Liver (tissue), 9 donors: Measurements from ENCODE around the gene SLC6A2. TPM values are rescaled to one million over a fixed set of nuclear protein-coding genes. Genes with fewer than 3 reads are reported as not detected.

ENCODE experiments used
- DNase-seq: peaks from one replicate; pipeline ENCODE4 v3.0.0-alpha.2; 2017; ENCODE audit warnings: low spot score
- H3K27ac ChIP-seq, 2 donors: one replicate each; pipeline ENCODE4 v1.7.0; 2013; ENCODE audit warnings: inconsistent platforms in 2 of 2, low read length in 2 of 2, control low read depth in 1 of 2, low read depth in 1 of 2, mild to moderate bottlenecking in 1 of 2
- H3K27me3 ChIP-seq, 4 donors: one replicate each; pipeline versions ENCODE4 v1.6.1 to v1.7.0; 2013; ENCODE audit warnings: low read length in 3 of 4, inconsistent platforms in 1 of 4, mild to moderate bottlenecking in 1 of 4, moderate library complexity in 1 of 4; ENCODE audit not compliant: control insufficient read depth in 4 of 4, insufficient read depth in 4 of 4
- H3K36me3 ChIP-seq, 4 donors: one replicate each; pipeline versions ENCODE4 v1.6.1 to v1.7.0; 2013; ENCODE audit warnings: low read length in 3 of 4, mild to moderate bottlenecking in 3 of 4, low read depth in 1 of 4, moderate library complexity in 1 of 4; ENCODE audit not compliant: control insufficient read depth in 4 of 4, insufficient read depth in 3 of 4
- H3K4me1 ChIP-seq, 4 donors: one replicate each; pipeline versions ENCODE4 v1.6.1 to v1.7.0; 2013; ENCODE audit warnings: low read length in 3 of 4, mild to moderate bottlenecking in 3 of 4, moderate library complexity in 1 of 4; ENCODE audit not compliant: control insufficient read depth in 4 of 4, insufficient read depth in 4 of 4
- H3K4me3 ChIP-seq, 3 donors: one replicate each; pipeline versions ENCODE4 v1.6.1 to v1.7.0; 2013; ENCODE audit warnings: low read length in 3 of 3, control low read depth in 1 of 3, low read depth in 1 of 3, mild to moderate bottlenecking in 1 of 3
- H3K9ac ChIP-seq, 2 donors: one replicate each; pipeline ENCODE4 v1.7.0; 2013; ENCODE audit warnings: low read length in 2 of 2, mild to moderate bottlenecking in 2 of 2, moderate library complexity in 2 of 2, control low read depth in 1 of 2, low read depth in 1 of 2
- H3K9me3 ChIP-seq, 4 donors: one replicate each; pipeline versions ENCODE4 v1.6.1 to v1.7.0; 2013; ENCODE audit warnings: low read length in 3 of 4; ENCODE audit not compliant: control insufficient read depth in 4 of 4
- EGR1 ChIP-seq, 2 donors: IDR thresholded peaks; 2 replicates each; pipeline ENCODE4 v1.6.1; 2016 to 2018; ENCODE audit warnings: antibody characterized with exemption in 2 of 2, low read depth in 2 of 2
- FOXA1 ChIP-seq: IDR thresholded peaks from 2 replicates; pipeline ENCODE4 v1.6.1; 2016; ENCODE audit warnings: antibody characterized with exemption
- FOXA2 ChIP-seq: IDR thresholded peaks from 2 replicates; pipeline ENCODE4 v1.6.1; 2016; ENCODE audit warnings: antibody characterized with exemption
- GABPA ChIP-seq, 2 donors: IDR thresholded peaks in 1 of 2; conservative IDR thresholded peaks in 1 of 2; 2 replicates each; pipeline ENCODE4 v1.6.1; 2016; ENCODE audit warnings: antibody characterized with exemption in 2 of 2, mild to moderate bottlenecking in 1 of 2, moderate library complexity in 1 of 2
- HNF4G ChIP-seq: IDR thresholded peaks from 2 replicates; pipeline ENCODE4 v1.6.1; 2016; ENCODE audit warnings: antibody characterized with exemption
- JUND ChIP-seq, 2 donors: IDR thresholded peaks; 2 replicates each; pipeline ENCODE4 v1.6.1; 2016; ENCODE audit warnings: antibody characterized with exemption in 2 of 2
- NR2F2 ChIP-seq: IDR thresholded peaks from 2 replicates; pipeline ENCODE4 v1.6.1; 2016; ENCODE audit warnings: antibody characterized with exemption
- REST ChIP-seq: IDR thresholded peaks from 2 replicates; pipeline ENCODE4 v1.6.1; 2016; ENCODE audit warnings: antibody characterized with exemption, mild to moderate bottlenecking
- RXRA ChIP-seq, 2 donors: IDR thresholded peaks; 2 replicates each; pipeline ENCODE4 v1.6.1; 2017 to 2018; ENCODE audit warnings: antibody characterized with exemption in 2 of 2, mild to moderate bottlenecking in 1 of 2
- SP1 ChIP-seq: IDR thresholded peaks from 2 replicates; pipeline ENCODE4 v1.6.1; 2018; ENCODE audit warnings: antibody characterized with exemption, mild to moderate bottlenecking
- TAF1 ChIP-seq: conservative IDR thresholded peaks from 2 replicates; pipeline ENCODE4 v1.6.1; 2016; ENCODE audit warnings: antibody characterized with exemption, mild to moderate bottlenecking
- YY1 ChIP-seq: IDR thresholded peaks from 2 replicates; pipeline ENCODE4 v1.6.1; 2016; ENCODE audit warnings: antibody characterized with exemption, mild to moderate bottlenecking
- ZBTB33 ChIP-seq: IDR thresholded peaks from 2 replicates; pipeline ENCODE4 v1.6.1; 2016; ENCODE audit warnings: antibody characterized with exemption
- WGBS: extraction: QIAGEN DNeasy Blood & Tissue Kit; methylation state at CpG from one replicate; pipeline ENCODE4 v1.1.7; 2013; 5-methylcytosine and 5-hydroxymethylcytosine counted together
- polyA plus RNA-seq, 2 donors: library from polyadenylated mRNA; stranded (reverse) in 1 of 2; unstranded in 1 of 2; fragments of 200-250 nt in 1 of 2; fragments of >200 nt in 1 of 2; fragmentation: Nextera tagmentation in 1 of 2; extraction: Ambion mirVana in 1 of 2; gene quantifications; one replicate each; pipeline versions ENCODE4 v1.2.1 to v1.2.3, GENCODE V29; 2013 to 2015
- total RNA-seq, 2 donors: library from RNA; depleted of rRNA; stranded (reverse); fragments of >200 nt; gene quantifications; one replicate each; pipeline ENCODE4 v1.2.3, GENCODE V29; 2014
- TF ChIP-seq, protein P1 (sequence below): fragments of 150-350 bp; IDR thresholded peaks from 2 replicates; pipeline ENCODE4 v1.5.1; 2017; ENCODE audit warnings: improper control_type of control experiment, low read depth, low read length; ENCODE audit not compliant: missing input control
- TF ChIP-seq, protein P2 (sequence below): IDR thresholded peaks from 2 replicates; pipeline ENCODE4 v1.6.1; 2016; ENCODE audit warnings: antibody characterized with exemption
- TF ChIP-seq, protein P3 (sequence below): IDR thresholded peaks from 2 replicates; pipeline ENCODE4 v1.6.1; 2016; ENCODE audit warnings: antibody characterized with exemption
- donor health status: healthy.
- donor health status: healthy.
- donor health status: healthy.
- donor health status: healthy.
- donor health status: healthy.

The SLC6A2 gene
- total and polyA plus RNA-seq, 4 donors = under 0.01 to 0.10 (median 0.07) TPM; not detected in 1

DNA sequence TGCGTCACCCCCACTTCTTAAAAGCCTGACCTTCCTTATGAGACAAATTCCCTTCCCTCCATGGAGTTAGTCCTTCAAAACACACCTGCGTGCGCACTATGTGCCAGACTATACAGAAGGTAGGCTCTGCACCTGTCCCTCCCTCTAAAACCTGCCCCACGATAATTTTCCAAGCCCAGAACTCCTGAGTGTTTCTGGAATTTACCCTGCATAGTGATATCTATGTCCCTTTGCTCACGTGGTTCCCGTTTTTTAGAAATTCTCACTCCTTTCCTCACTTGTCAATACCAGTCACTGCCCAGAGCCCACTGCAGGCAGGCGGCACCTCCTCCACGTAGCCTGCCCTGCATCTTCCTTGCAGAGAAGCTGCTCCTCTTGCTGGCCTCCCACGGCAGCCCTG, 82.2 kb downstream of the SLC6A2 start:
- 87% methylated on average over 9 of the region's 9 CpGs for WGBS
- TF ChIP-seq FOXA2 (no peak), REST (no peak), YY1 (no peak), TAF1 (no peak), FOXA1 (no peak), RXRA (IDR thresholded peaks at IDR 0.05) (no peak), JUND (IDR thresholded peaks at IDR 0.05) (no peak), SP1 (no peak), ZBTB33 (no peak)
- TF ChIP-seq, protein P1, sequence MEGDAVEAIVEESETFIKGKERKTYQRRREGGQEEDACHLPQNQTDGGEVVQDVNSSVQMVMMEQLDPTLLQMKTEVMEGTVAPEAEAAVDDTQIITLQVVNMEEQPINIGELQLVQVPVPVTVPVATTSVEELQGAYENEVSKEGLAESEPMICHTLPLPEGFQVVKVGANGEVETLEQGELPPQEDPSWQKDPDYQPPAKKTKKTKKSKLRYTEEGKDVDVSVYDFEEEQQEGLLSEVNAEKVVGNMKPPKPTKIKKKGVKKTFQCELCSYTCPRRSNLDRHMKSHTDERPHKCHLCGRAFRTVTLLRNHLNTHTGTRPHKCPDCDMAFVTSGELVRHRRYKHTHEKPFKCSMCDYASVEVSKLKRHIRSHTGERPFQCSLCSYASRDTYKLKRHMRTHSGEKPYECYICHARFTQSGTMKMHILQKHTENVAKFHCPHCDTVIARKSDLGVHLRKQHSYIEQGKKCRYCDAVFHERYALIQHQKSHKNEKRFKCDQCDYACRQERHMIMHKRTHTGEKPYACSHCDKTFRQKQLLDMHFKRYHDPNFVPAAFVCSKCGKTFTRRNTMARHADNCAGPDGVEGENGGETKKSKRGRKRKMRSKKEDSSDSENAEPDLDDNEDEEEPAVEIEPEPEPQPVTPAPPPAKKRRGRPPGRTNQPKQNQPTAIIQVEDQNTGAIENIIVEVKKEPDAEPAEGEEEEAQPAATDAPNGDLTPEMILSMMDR = no peak
- TF ChIP-seq, protein P2, sequence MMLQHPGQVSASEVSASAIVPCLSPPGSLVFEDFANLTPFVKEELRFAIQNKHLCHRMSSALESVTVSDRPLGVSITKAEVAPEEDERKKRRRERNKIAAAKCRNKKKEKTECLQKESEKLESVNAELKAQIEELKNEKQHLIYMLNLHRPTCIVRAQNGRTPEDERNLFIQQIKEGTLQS = no peak

GRCh38 chr16:55746081-55746480, 90.3 kb downstream of the SLC6A2 start:
- H3K27me3 ChIP-seq = no peaks in the 10 kb centered on the region
- H3K9me3 ChIP-seq = no peaks in the 10 kb centered on the region
- no peak overlapping the region for H3K4me3 ChIP-seq
- no peak for DNase-seq
- WGBS = 70% methylated on average over 4 of the region's 4 CpGs
- H3K27ac ChIP-seq = no peak overlapping the region
- no peak overlapping the region for H3K9ac ChIP-seq
- no peaks in the 10 kb centered on the region for H3K36me3 ChIP-seq
- no peaks in the 10 kb centered on the region for H3K4me1 ChIP-seq
- TF ChIP-seq SP1 = no peak
- TF ChIP-seq HNF4G = no peak
- TF ChIP-seq REST = no peak
- TF ChIP-seq YY1 = no peak
- no peak for TF ChIP-seq NR2F2
- no peak for TF ChIP-seq FOXA2
- no peak for TF ChIP-seq GABPA (IDR thresholded peaks at IDR 0.05 in 1 of 2, conservative IDR thresholded peaks at IDR 0.05 in 1 of 2)
- no peak for TF ChIP-seq ZBTB33
- TF ChIP-seq, protein P3, sequence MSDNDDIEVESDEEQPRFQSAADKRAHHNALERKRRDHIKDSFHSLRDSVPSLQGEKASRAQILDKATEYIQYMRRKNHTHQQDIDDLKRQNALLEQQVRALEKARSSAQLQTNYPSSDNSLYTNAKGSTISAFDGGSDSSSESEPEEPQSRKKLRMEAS = no peak
- TF ChIP-seq RXRA (IDR thresholded peaks at IDR 0.05) = no peak
- no peak for TF ChIP-seq EGR1 (IDR thresholded peaks at IDR 0.05; ENCODE audit: low read depth in 2 of 2)
- TF ChIP-seq, protein P2 = no peak

More for the DNA sequence above, 82.2 kb downstream of the SLC6A2 start:
- no peak for DNase-seq
- Histone ChIP-seq H3K27ac (no peak overlapping the region), H3K36me3 (no peaks in the 10 kb centered on the region), H3K27me3 (no peaks in the 10 kb centered on the region), H3K9ac (no peak overlapping the region), H3K4me3 (no peak overlapping the region), H3K4me1 (no peaks in the 10 kb centered on the region), H3K9me3 (no peaks in the 10 kb centered on the region)
